22Rv1 (cell line): Measurements from ENCODE around the gene TCP1.

Experiments
- ZFX ChIP-seq: fragments of 450-650 bp; IDR thresholded peaks from 2 replicates; pipeline ENCODE4 v1.6.1; 2017; ENCODE audit warnings: antibody characterized with exemption, borderline replicate concordance
- TF ChIP-seq, protein P1 (sequence below): fragments of 450-650 bp; IDR thresholded peaks from 2 replicates; pipeline ENCODE4 v1.5.1; 2017; ENCODE audit warnings: mild to moderate bottlenecking

DNA sequence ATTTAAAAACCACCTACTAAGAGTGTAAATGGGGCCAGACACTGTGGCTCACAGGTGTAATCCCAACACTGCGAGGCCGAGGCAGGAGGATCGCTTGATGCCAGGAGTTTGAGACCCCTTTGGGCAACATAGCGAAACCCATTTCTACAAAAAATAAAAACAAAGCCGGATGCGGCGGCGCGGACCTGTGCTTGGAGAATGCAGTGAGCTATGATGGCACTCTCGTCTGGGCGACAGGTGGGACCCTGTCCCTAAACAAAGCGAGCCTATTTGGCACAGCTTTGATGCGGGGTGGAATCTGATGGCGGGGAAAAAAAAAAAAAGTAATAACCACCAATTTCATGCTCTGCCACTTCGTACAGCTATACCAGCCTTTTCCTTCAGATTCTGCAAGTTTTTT, 1.1 kb downstream of the TCP1 start:
- TF ChIP-seq, protein P1, sequence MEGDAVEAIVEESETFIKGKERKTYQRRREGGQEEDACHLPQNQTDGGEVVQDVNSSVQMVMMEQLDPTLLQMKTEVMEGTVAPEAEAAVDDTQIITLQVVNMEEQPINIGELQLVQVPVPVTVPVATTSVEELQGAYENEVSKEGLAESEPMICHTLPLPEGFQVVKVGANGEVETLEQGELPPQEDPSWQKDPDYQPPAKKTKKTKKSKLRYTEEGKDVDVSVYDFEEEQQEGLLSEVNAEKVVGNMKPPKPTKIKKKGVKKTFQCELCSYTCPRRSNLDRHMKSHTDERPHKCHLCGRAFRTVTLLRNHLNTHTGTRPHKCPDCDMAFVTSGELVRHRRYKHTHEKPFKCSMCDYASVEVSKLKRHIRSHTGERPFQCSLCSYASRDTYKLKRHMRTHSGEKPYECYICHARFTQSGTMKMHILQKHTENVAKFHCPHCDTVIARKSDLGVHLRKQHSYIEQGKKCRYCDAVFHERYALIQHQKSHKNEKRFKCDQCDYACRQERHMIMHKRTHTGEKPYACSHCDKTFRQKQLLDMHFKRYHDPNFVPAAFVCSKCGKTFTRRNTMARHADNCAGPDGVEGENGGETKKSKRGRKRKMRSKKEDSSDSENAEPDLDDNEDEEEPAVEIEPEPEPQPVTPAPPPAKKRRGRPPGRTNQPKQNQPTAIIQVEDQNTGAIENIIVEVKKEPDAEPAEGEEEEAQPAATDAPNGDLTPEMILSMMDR, result no peak
- TF ChIP-seq ZFX, result no peak
